GM23338 (cell line): ENCODE results near the gene DBF4B. TPM values are rescaled to one million over a fixed set of nuclear protein-coding genes. Genes with fewer than 3 reads are reported as not detected.

Source experiments
- ATAC-seq: fragments of 200-7000 bp; cut with Tn5 transposase; 3 replicates; pipeline ENCODE4 v1.9.1; 2020
- DNase-seq: peaks from one replicate; pipeline ENCODE4 v3.0.0-alpha.2; 2015; ENCODE audit warnings: low spot score
- H2AFZ ChIP-seq: fragments of 200-600 bp; sonication (generic); 2 replicates; pipeline ENCODE4 v1.8.0; 2016; ENCODE audit warnings: antibody characterized with exemption, mild to moderate bottlenecking, moderate library complexity
- H3F3A ChIP-seq: fragments of 200-600 bp; sonication (generic); replicated peaks from 2 replicates; pipeline ENCODE4 v1.8.0; 2017; ENCODE audit warnings: antibody characterized with exemption, mixed run types, low read depth
- H3K27ac ChIP-seq: fragments of 200-600 bp; sonication (generic); 2 replicates; pipeline ENCODE4 v1.6.1; 2016; ENCODE audit warnings: low read depth
- H3K27me3 ChIP-seq: fragments of 200-600 bp; sonication (generic); 2 replicates; pipeline ENCODE4 v1.8.0; 2016; ENCODE audit warnings: mild to moderate bottlenecking, mixed run types, moderate library complexity; ENCODE audit not compliant: insufficient read depth
- H3K36me3 ChIP-seq: fragments of 200-600 bp; sonication (generic); 2 replicates; pipeline ENCODE4 v1.8.0; 2016; ENCODE audit warnings: mild to moderate bottlenecking; ENCODE audit not compliant: insufficient read depth
- H3K4me1 ChIP-seq: fragments of 200-600 bp; sonication (generic); 2 replicates; pipeline ENCODE4 v1.8.0; 2016; ENCODE audit warnings: mild to moderate bottlenecking, moderate library complexity; ENCODE audit not compliant: insufficient read depth
- H3K4me2 ChIP-seq: fragments of 200-600 bp; sonication (generic); 2 replicates; pipeline ENCODE4 v1.7.1; 2017; ENCODE audit warnings: mixed run types
- H3K4me3 ChIP-seq: fragments of 200-600 bp; sonication (generic); 2 replicates; pipeline ENCODE4 v1.6.1; 2016; ENCODE audit warnings: mixed run types
- H3K79me2 ChIP-seq: fragments of 200-600 bp; sonication (generic); replicated peaks from 2 replicates; pipeline ENCODE4 v1.8.0; 2017; ENCODE audit warnings: mild to moderate bottlenecking; ENCODE audit not compliant: insufficient read depth
- H3K9me2 ChIP-seq: fragments of 200-600 bp; sonication (generic); 2 replicates; pipeline ENCODE4 v1.8.0; 2017; ENCODE audit not compliant: insufficient read depth
- H4K20me1 ChIP-seq: fragments of 200-600 bp; sonication (generic); replicated peaks from 2 replicates; pipeline ENCODE4 v1.8.0; 2017; ENCODE audit warnings: mild to moderate bottlenecking; ENCODE audit not compliant: insufficient read depth
- H3K27ac Mint-ChIP-seq: 2 replicates; pipeline ENCODE4 v1.8.0; 2020; ENCODE audit warnings: inconsistent platforms, mild to moderate bottlenecking, moderate library complexity, mixed read lengths
- H3K27me3 Mint-ChIP-seq: 3 replicates; pipeline ENCODE4 v1.8.0; 2022; ENCODE audit warnings: low read depth, mild to moderate bottlenecking, moderate library complexity, mixed read lengths, inconsistent platforms; ENCODE audit not compliant: insufficient read depth, poor library complexity
- H3K36me3 Mint-ChIP-seq: 3 replicates; pipeline ENCODE4 v1.8.0; 2021; ENCODE audit warnings: low read depth, mild to moderate bottlenecking, inconsistent platforms, moderate library complexity, mixed read lengths
- H3K4me1 Mint-ChIP-seq: 3 replicates; pipeline ENCODE4 v1.8.0; 2020; ENCODE audit warnings: mild to moderate bottlenecking, inconsistent platforms, mixed read lengths
- H3K4me3 Mint-ChIP-seq: 3 replicates; pipeline ENCODE4 v1.8.0; 2021; ENCODE audit warnings: moderate library complexity, mild to moderate bottlenecking, inconsistent platforms, mixed read lengths
- H3K9me3 Mint-ChIP-seq: 3 replicates; pipeline ENCODE4 v1.8.0; 2020; ENCODE audit warnings: moderate library complexity, mild to moderate bottlenecking, inconsistent platforms, mixed read lengths
- CREB1 ChIP-seq: fragments of 250-450 bp; sonication (Bioruptor Pico); IDR thresholded peaks from 2 replicates; pipeline ENCODE4 v1.5.0; 2020; ENCODE audit warnings: low read depth, mild to moderate bottlenecking, moderate library complexity
- CTCF ChIP-seq, 2 experiments: fragments of 200-600 bp in 1 of 2; sonication (generic) in 1 of 2; conservative IDR thresholded peaks; 2 replicates each; pipeline versions ENCODE4 v1.5.1 to v1.6.1; 2016 to 2017; ENCODE audit warnings: antibody characterized with exemption in 2 of 2, low read depth in 2 of 2, mild to moderate bottlenecking in 2 of 2, moderate library complexity in 1 of 2
- ETS1 ChIP-seq: IDR thresholded peaks from 2 replicates; pipeline ENCODE4 v1.6.1; 2016; ENCODE audit warnings: antibody characterized with exemption
- EZH2 ChIP-seq: fragments of 200-600 bp; sonication (generic); IDR thresholded peaks from one replicate; pipeline ENCODE4 v1.8.0; 2017; ENCODE audit warnings: antibody characterized with exemption, mild to moderate bottlenecking, low read depth; ENCODE audit not compliant: unreplicated experiment
- EZH2phosphoT487 ChIP-seq: fragments of 200-600 bp; sonication (generic); IDR thresholded peaks from one replicate; pipeline ENCODE4 v1.8.1; 2018; ENCODE audit warnings: antibody characterized with exemption; ENCODE audit not compliant: unreplicated experiment
- JUNB ChIP-seq: IDR thresholded peaks from one replicate; pipeline ENCODE4 v1.6.1; 2016; ENCODE audit warnings: antibody characterized with exemption; ENCODE audit not compliant: unreplicated experiment
- NANOG ChIP-seq: IDR thresholded peaks from 2 replicates; pipeline ENCODE4 v1.6.1; 2016; ENCODE audit warnings: antibody characterized with exemption, borderline replicate concordance
- POLR2AphosphoS5 ChIP-seq: IDR thresholded peaks from 2 replicates; pipeline ENCODE4 v1.6.1; 2016; ENCODE audit warnings: antibody characterized with exemption, low read depth
- REST ChIP-seq: IDR thresholded peaks from one replicate; pipeline ENCODE4 v1.6.1; 2018; ENCODE audit warnings: antibody characterized with exemption; ENCODE audit not compliant: unreplicated experiment
- STAT1 ChIP-seq: IDR thresholded peaks from one replicate; pipeline ENCODE4 v1.6.1; 2016; ENCODE audit warnings: antibody characterized with exemption; ENCODE audit not compliant: unreplicated experiment
- ZNF114 ChIP-seq: fragments of 250-450 bp; sonication (Bioruptor Pico); IDR thresholded peaks from 2 replicates; pipeline ENCODE4 v1.5.0; 2020; ENCODE audit warnings: mild to moderate bottlenecking, moderate library complexity
- ZNF331 ChIP-seq: fragments of 250-450 bp; sonication (Bioruptor Pico); IDR thresholded peaks from 2 replicates; pipeline ENCODE4 v1.5.0; 2020; ENCODE audit warnings: low read depth, mild to moderate bottlenecking, moderate library complexity
- ZNF462 ChIP-seq: fragments of 250-450 bp; sonication (Bioruptor Pico); IDR thresholded peaks from 2 replicates; pipeline ENCODE4 v1.5.0; 2020; ENCODE audit warnings: mild to moderate bottlenecking, moderate library complexity
- polyA plus RNA-seq: library from polyadenylated mRNA; unstranded; fragments of >200 nt; fragmentation: Nextera tagmentation; extraction: Ambion mirVana; gene quantifications from 2 replicates; pipeline ENCODE4 v1.2.1, GENCODE V29; 2016
- total RNA-seq: library from RNA; depleted of rRNA; stranded (reverse); fragments of >200 nt; shearing (Covaris generic); gene quantifications from 2 replicates; pipeline ENCODE4 v1.2.3, GENCODE V29; 2014

Gene DBF4B
- total and polyA plus RNA-seq, 2 experiments from 2014 or later = 9.9 to 16.4 TPM

GRCh38 chr17:44775838-44776621 lies 67.6 kb downstream of the DBF4B start:
- H3K9me3 Mint-ChIP-seq = no peaks in the 10 kb centered on the region
- H3K36me3 Mint-ChIP-seq = no peaks in the 10 kb centered on the region
- H3K27me3 Mint-ChIP-seq = peaks cover 40% of the 10 kb centered on the region
- H3K4me3 ChIP-seq = peak overlapping the region; percentile 92
- H3K27ac Mint-ChIP-seq = no peak overlapping the region
- H4K20me1 ChIP-seq = 0 out of 2 replicates have a peak, but pooled peaks cover 5% of the 10 kb centered on the region
- peak overlapping the region; percentile 87 for H3K4me2 ChIP-seq
- no peaks in the 10 kb centered on the region for H3K36me3 ChIP-seq
- H3F3A ChIP-seq = no peaks in the 10 kb centered on the region
- peaks cover 6% of the 10 kb centered on the region; the same call in 1 of the 2 replicates for H3K4me1 ChIP-seq
- peaks cover 15% of the 10 kb centered on the region for H3K4me1 Mint-ChIP-seq
- H3K4me3 Mint-ChIP-seq = peak overlapping the region; percentile 81
- no peak overlapping the region for H3K27ac ChIP-seq
- ATAC-seq = peak; percentile 24
- H3K79me2 ChIP-seq = no peaks in the 10 kb centered on the region
- peak overlapping the region; percentile 90; the same call in 1 of the 2 replicates for H2AFZ ChIP-seq
- no peak for TF ChIP-seq REST
- TF ChIP-seq NANOG = no peak
- TF ChIP-seq EZH2 = no peak
- no peak for TF ChIP-seq ETS1
- TF ChIP-seq CREB1 = no peak
- no peak for TF ChIP-seq STAT1
- TF ChIP-seq POLR2AphosphoS5 = no peak; the same call in 1 of the 2 replicates
- TF ChIP-seq ZNF462 = no peak
- no peak for TF ChIP-seq ZNF114
- TF ChIP-seq CTCF (conservative IDR thresholded peaks at IDR 0.05; ENCODE audit: low read depth in 2 of 2) = no peak
- TF ChIP-seq JUNB = no peak
- TF ChIP-seq ZNF331 (CRISPR knock-in tag) = no peak
- TF ChIP-seq EZH2phosphoT487 = no peak
- peaks cover 12% of the 10 kb centered on the region for H3K27me3 ChIP-seq
- no peak for DNase-seq
- H3K9me2 ChIP-seq = no peaks in the 10 kb centered on the region
